Osteoblast (primary cell): ENCODE data around the gene BRSK2. TPM values are rescaled to one million over a fixed set of nuclear protein-coding genes. Genes with fewer than 3 reads are reported as not detected.
A peak's percentile ranks its signal among the peaks of the same experiment; 100 is the strongest.

ENCODE experiments used
- DNase-seq: peaks from one replicate; pipeline ENCODE4 v3.0.0; 2011; ENCODE audit warnings: low spot score, mixed read lengths; ENCODE audit not compliant: insufficient read length; ENCODE audit errors: missing footprints
- H2AFZ ChIP-seq: 2 replicates; pipeline ENCODE4 v1.6.0; 2011; ENCODE audit warnings: mild to moderate bottlenecking, low read length
- H3K27ac ChIP-seq: 2 replicates; pipeline ENCODE4 v1.5.1; 2011; ENCODE audit warnings: mild to moderate bottlenecking, low read depth, low read length, moderate library complexity
- H3K27me3 ChIP-seq: 2 replicates; pipeline ENCODE4 v1.6.0; 2012; ENCODE audit warnings: mild to moderate bottlenecking, control low read depth, inconsistent platforms, low read length, moderate library complexity; ENCODE audit not compliant: insufficient read depth
- H3K36me3 ChIP-seq: 2 replicates; pipeline ENCODE4 v1.5.1; 2011; ENCODE audit warnings: mild to moderate bottlenecking, low read length, control low read depth, moderate library complexity; ENCODE audit not compliant: insufficient read depth
- H3K4me1 ChIP-seq: 2 replicates; pipeline ENCODE4 v1.5.1; 2011; ENCODE audit warnings: mild to moderate bottlenecking, low read length, control low read depth, moderate library complexity; ENCODE audit not compliant: insufficient read depth
- H3K4me2 ChIP-seq: 2 replicates; pipeline ENCODE4 v1.6.0; 2011; ENCODE audit warnings: mild to moderate bottlenecking, low read length; ENCODE audit not compliant: insufficient read depth
- H3K4me3 ChIP-seq: fragments of 200-600 bp; sonication (generic); 3 replicates; pipeline ENCODE4 v1.5.1; 2012; ENCODE audit warnings: mild to moderate bottlenecking, low read length, inconsistent platforms; ENCODE audit not compliant: insufficient read depth
- H3K79me2 ChIP-seq: 2 replicates; pipeline ENCODE4 v1.6.0; 2012; ENCODE audit warnings: mild to moderate bottlenecking, low read length, control low read depth, inconsistent platforms; ENCODE audit not compliant: insufficient read depth
- H3K9me3 ChIP-seq: 2 replicates; pipeline ENCODE4 v1.5.1; 2011; ENCODE audit warnings: low read depth, low read length, control low read depth
- H4K20me1 ChIP-seq: 2 replicates; pipeline ENCODE4 v1.6.0; 2012; ENCODE audit warnings: mild to moderate bottlenecking, low read length, control low read depth; ENCODE audit not compliant: insufficient read depth
- total RNA-seq: library from RNA; depleted of rRNA; stranded (reverse); fragments of >200 nt; gene quantifications from 2 replicates; pipeline ENCODE4 v1.2.3, GENCODE V29; 2012
- TF ChIP-seq, protein P1 (sequence below): IDR thresholded peaks from 2 replicates; pipeline ENCODE4 v1.5.1; 2011; ENCODE audit warnings: mild to moderate bottlenecking, low read depth, low read length, moderate library complexity; ENCODE audit errors: extremely low read depth

The BRSK2 gene
- total RNA-seq, 1 donor: 0.36 TPM

DNA sequence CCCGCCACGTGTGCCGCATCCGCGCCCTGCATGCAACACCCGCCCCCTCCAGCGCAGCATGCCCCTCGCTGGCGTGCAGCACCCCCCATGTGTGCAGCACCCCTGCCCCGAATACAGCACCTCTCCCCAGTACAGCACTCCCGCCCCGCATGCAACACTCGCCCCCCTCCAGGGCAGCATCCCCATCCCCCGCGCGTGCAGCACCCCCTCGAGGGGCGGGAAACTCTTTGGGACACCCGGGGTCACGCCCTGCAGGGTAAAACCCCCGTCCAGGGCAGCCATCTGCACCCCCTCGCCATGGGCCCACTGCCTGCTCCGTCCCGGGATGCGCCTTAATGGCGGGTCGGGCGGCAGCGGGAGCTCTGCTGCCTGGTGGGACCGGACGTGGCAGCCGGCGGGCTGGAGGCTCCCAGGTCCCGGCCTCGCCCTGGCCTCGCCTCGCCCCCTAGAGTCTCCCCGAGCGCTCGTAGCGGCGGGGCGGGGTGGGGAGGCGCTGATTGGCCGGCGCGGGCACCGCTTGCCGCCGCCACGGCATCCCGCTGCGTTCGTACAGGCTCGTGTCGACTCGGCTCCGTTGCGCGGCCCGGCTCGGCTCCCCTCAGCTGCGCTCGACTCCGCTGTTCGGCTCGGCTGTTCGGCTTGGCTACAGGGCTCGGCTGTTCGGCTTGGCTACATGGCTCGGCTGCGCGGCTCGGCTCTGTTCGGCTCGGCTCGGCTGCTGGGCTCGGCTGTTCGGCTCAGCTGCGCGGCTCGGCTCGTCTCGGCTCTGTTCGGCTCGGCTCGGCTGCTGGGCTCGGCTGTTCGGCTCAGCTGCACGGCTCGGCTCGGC, 417 bp upstream of the BRSK2 start:
- peak overlapping the region; percentile 68 for H3K4me3 ChIP-seq
- H3K36me3 ChIP-seq: no peaks in the 10 kb centered on the region
- H3K27me3 ChIP-seq: peaks cover 31% of the 10 kb centered on the region
- no peaks in the 10 kb centered on the region for H3K79me2 ChIP-seq
- H4K20me1 ChIP-seq: no peaks in the 10 kb centered on the region
- peaks cover 6% of the 10 kb centered on the region for H3K4me1 ChIP-seq
- H3K9me3 ChIP-seq: no peaks in the 10 kb centered on the region
- H3K27ac ChIP-seq: no peak overlapping the region
- H3K4me2 ChIP-seq: peak overlapping the region; percentile 78
- peak overlapping the region; percentile 76 for H2AFZ ChIP-seq
- TF ChIP-seq, protein P1, sequence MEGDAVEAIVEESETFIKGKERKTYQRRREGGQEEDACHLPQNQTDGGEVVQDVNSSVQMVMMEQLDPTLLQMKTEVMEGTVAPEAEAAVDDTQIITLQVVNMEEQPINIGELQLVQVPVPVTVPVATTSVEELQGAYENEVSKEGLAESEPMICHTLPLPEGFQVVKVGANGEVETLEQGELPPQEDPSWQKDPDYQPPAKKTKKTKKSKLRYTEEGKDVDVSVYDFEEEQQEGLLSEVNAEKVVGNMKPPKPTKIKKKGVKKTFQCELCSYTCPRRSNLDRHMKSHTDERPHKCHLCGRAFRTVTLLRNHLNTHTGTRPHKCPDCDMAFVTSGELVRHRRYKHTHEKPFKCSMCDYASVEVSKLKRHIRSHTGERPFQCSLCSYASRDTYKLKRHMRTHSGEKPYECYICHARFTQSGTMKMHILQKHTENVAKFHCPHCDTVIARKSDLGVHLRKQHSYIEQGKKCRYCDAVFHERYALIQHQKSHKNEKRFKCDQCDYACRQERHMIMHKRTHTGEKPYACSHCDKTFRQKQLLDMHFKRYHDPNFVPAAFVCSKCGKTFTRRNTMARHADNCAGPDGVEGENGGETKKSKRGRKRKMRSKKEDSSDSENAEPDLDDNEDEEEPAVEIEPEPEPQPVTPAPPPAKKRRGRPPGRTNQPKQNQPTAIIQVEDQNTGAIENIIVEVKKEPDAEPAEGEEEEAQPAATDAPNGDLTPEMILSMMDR: no peak
- peak; percentile 100 for DNase-seq

DNA sequence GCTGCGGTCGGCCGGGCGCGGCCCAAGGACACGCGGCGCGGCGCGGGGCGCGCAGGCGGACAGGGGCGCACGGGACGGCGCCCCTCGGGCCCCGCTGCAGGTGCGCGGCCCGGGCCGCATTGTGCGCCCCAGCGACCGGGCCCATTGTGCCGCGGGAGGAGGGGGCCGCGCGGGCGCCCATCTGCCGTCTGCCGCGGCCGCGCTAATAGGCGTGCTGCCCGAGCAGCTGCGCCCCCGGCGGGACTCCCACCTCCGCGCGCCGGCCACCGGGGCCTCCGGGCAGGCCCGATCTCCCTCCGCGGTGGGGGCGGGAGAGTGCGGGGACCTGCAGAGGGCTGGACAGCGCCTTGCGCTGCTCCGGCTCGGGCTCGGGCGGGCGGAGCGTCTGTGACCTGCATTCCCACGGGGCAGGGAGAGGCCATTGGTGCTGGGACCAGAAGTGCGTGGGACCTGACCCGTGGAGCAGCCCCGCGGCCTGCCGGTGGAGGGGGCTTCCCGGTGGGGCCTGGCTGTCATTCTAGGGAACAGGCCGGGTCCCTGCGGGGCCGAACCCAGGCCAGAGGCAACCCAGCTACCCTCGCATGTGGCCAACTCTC, 933 bp downstream of the BRSK2 start:
- DNase-seq: peak; percentile 94
- H3K4me2 ChIP-seq: no peak overlapping the region
- peaks cover 6% of the 10 kb centered on the region for H3K4me1 ChIP-seq
- no peak overlapping the region for H3K4me3 ChIP-seq
- H4K20me1 ChIP-seq: no peaks in the 10 kb centered on the region
- TF ChIP-seq, protein P1: no peak
- peaks cover 31% of the 10 kb centered on the region for H3K27me3 ChIP-seq
- no peaks in the 10 kb centered on the region for H3K79me2 ChIP-seq
- H3K27ac ChIP-seq: no peak overlapping the region
- no peaks in the 10 kb centered on the region for H3K36me3 ChIP-seq
- no peak overlapping the region for H2AFZ ChIP-seq
- no peaks in the 10 kb centered on the region for H3K9me3 ChIP-seq

DNA sequence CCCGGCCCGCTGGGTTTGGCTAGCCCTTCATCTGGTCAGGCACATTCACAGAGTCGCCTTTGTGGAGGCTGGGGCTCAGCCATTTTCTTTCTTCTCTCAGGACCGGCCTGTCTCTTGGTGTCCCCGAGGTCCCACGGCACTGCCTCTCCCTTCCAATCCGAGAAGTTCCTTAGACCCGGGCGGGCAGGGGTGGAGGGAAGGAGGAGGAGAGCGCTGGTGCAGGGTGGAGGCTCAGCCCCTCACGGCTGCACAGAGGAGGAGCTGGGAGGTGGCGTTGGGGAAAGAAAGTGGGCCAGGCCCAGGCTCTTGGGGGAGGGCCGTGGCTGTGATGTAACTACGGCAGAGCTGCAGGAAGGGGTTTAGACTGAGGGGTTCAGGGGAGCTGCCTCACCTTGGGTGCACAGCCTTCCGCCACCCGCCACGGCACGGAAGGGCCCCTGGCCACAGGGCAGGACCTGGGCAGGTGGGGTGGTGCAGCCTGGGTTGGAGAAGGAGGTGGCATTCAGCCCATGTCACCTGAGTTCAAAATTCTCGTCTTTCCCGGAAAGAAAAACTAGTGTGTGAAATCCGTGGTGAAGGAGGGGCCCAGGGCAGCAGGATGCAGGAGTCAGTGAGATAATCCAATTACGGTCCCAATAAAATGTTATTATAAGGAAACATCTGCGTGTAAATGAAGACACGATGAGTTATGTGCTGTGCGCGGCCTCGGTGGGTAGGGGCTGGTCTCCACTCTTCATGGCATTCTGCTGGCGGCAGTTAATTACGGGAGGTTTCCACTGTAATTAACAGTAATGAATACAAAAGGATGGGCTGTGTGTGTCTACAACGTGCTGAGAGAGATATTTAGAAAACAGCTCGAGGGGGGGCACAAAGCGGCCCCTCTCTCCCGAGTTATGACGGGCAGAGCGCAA, 1.7 kb downstream of the BRSK2 start:
- no peak overlapping the region for H2AFZ ChIP-seq
- peaks cover 6% of the 10 kb centered on the region for H3K4me1 ChIP-seq
- H3K9me3 ChIP-seq: no peaks in the 10 kb centered on the region
- H3K36me3 ChIP-seq: no peaks in the 10 kb centered on the region
- H3K4me2 ChIP-seq: no peak overlapping the region
- H3K27ac ChIP-seq: no peak overlapping the region
- H4K20me1 ChIP-seq: no peaks in the 10 kb centered on the region
- H3K27me3 ChIP-seq: peaks cover 31% of the 10 kb centered on the region
- peak; percentile 74 for DNase-seq
- TF ChIP-seq, protein P1: no peak
- H3K4me3 ChIP-seq: no peak overlapping the region
- H3K79me2 ChIP-seq: no peaks in the 10 kb centered on the region
